HepG2 (cell line): Measurements from ENCODE around the gene GNA14. TPM values are rescaled to one million over a fixed set of nuclear protein-coding genes. Genes with fewer than 3 reads are reported as not detected.

Experiments used
- ATAC-seq: fragments of 200-7000 bp; cut with Tn5 transposase; 3 replicates; pipeline ENCODE4 v1.9.1; 2020; ENCODE audit warnings: mild to moderate bottlenecking, moderate library complexity
- BruUV-seq: library from RNA; stranded (reverse); fragments of 400-500 nt; replicated peaks from 2 replicates; lab custom pipeline; 2021; lab: Mats Ljungman, UMichigan
- CTCF ChIA-PET: fragments of 300-600 bp; formaldehyde crosslinking; extraction: SDS; loops from one replicate; lab custom pipeline; 2021; ENCODE audit warnings: low total read pairs, inconsistent platforms, low intra/inter-chr PET ratio; lab: Yijun Ruan, JAX
- POLR2A ChIA-PET: fragments of 350-600 bp; sonication (Branson Sonifier 250); formaldehyde crosslinking; loops from one replicate; lab custom pipeline; 2020; ENCODE audit warnings: antibody characterized with exemption, inconsistent platforms; lab: Yijun Ruan, JAX
- DNase-seq: peaks from one replicate; pipeline ENCODE4 v3.0.0-alpha.2; 2015; ENCODE audit warnings: low spot score
- FAIRE-seq: peaks from 3 replicates; lab custom pipeline; 2011; peaks lifted over from hg19 to GRCh38; lab: Jason Lieb, UNC
- H2AFZ ChIP-seq: one replicate; pipeline ENCODE4 v1.6.1; 2011; ENCODE audit warnings: low read length, inconsistent platforms
- H3K27ac ChIP-seq: fragments of 300-600 bp; 3 replicates; pipeline ENCODE4 v1.8.0; 2011; ENCODE audit warnings: mixed run types, mild to moderate bottlenecking, mixed read lengths, low read length, inconsistent platforms; ENCODE audit not compliant: insufficient read depth; ENCODE audit errors: extremely low read length
- H3K27me3 ChIP-seq, 2 experiments: fragments of 200-600 bp in 1 of 2; 2 replicates in 1 of 2; 3 replicates in 1 of 2; pipeline versions ENCODE4 v1.6.0 to v1.8.0; 2011; ENCODE audit warnings: low read length in 2 of 2, mild to moderate bottlenecking in 2 of 2, moderate library complexity in 2 of 2, inconsistent platforms in 1 of 2; ENCODE audit not compliant: insufficient read depth in 2 of 2, control insufficient read depth in 1 of 2
- H3K36me3 ChIP-seq, 2 experiments: fragments of 200-600 bp in 1 of 2; replicated peaks in 1 of 2; 2 replicates in 1 of 2; 3 replicates in 1 of 2; pipeline versions ENCODE4 v1.5.1 to v1.8.0; 2011; ENCODE audit warnings: low read length in 2 of 2, inconsistent platforms in 1 of 2; ENCODE audit not compliant: insufficient read depth in 2 of 2, control insufficient read depth in 1 of 2
- H3K4me1 ChIP-seq: 2 replicates; pipeline ENCODE4 v1.5.1; 2012; ENCODE audit warnings: low read length, inconsistent platforms; ENCODE audit not compliant: insufficient read depth
- H3K4me2 ChIP-seq: 2 replicates; pipeline ENCODE4 v1.6.0; 2011; ENCODE audit warnings: low read depth, low read length, inconsistent platforms
- H3K4me3 ChIP-seq, 3 experiments: fragments of 200-600 bp in 1 of 3; sonication (generic), shearing (Covaris generic) in 1 of 3; replicated peaks in 1 of 3; 2 replicates each; pipeline ENCODE4 v1.5.1; 2011 to 2016; ENCODE audit warnings: low read length in 3 of 3, inconsistent platforms in 2 of 3, low read depth in 2 of 3, mild to moderate bottlenecking in 2 of 3, control low read depth in 1 of 3, mixed read lengths in 1 of 3; ENCODE audit not compliant: insufficient read depth in 1 of 3
- H3K79me2 ChIP-seq: one replicate; pipeline ENCODE4 v1.6.1; 2011; ENCODE audit warnings: low read length, inconsistent platforms; ENCODE audit not compliant: insufficient read depth
- H3K9ac ChIP-seq: 2 replicates; pipeline ENCODE4 v1.6.0; 2011; ENCODE audit warnings: mild to moderate bottlenecking, low read depth, low read length, inconsistent platforms; ENCODE audit not compliant: insufficient read depth
- H3K9me3 ChIP-seq: 2 replicates; pipeline ENCODE4 v1.5.1; 2012; ENCODE audit warnings: mild to moderate bottlenecking, low read length
- H4K20me1 ChIP-seq: 2 replicates; pipeline ENCODE4 v1.6.0; 2011; ENCODE audit warnings: inconsistent platforms, mild to moderate bottlenecking, low read length, moderate library complexity; ENCODE audit not compliant: insufficient read depth
- AGO2 ChIP-seq: fragments of 200-400 bp; formaldehyde crosslinking; optimal IDR thresholded peaks from 2 replicates; pipeline ENCODE3; 2017; ENCODE audit warnings: mild to moderate bottlenecking, low read depth, low read length, moderate library complexity
- BRCA1 ChIP-seq: sonication (generic); formaldehyde crosslinking; IDR thresholded peaks from 2 replicates; pipeline ENCODE4 v1.4.0; 2020; ENCODE audit warnings: missing genetic modification reagents
- GLI4 ChIP-seq: sonication (generic); formaldehyde crosslinking; IDR thresholded peaks from 2 replicates; pipeline ENCODE4 v1.5.1; 2020; ENCODE audit warnings: missing genetic modification reagents, mild to moderate bottlenecking, moderate library complexity, borderline replicate concordance
- HINFP ChIP-seq: sonication (generic); formaldehyde crosslinking; IDR thresholded peaks from 2 replicates; pipeline ENCODE4 v1.4.0; 2020; ENCODE audit warnings: low read depth, mild to moderate bottlenecking, missing genetic modification reagents
- HNF4A ChIP-seq: sonication (generic); formaldehyde crosslinking; IDR thresholded peaks from 2 replicates; pipeline ENCODE4 v1.4.0; 2020; ENCODE audit warnings: missing genetic modification reagents
- KDM1A ChIP-seq: IDR thresholded peaks from 2 replicates; pipeline ENCODE4 v1.6.1; 2016; ENCODE audit warnings: missing compliant biosample characterization
- LCORL ChIP-seq, 2 experiments: fragments of 450-650 bp in 1 of 2; sonication (generic) in 1 of 2; formaldehyde crosslinking in 1 of 2; IDR thresholded peaks; 2 replicates each; pipeline versions ENCODE4 v1.5.0 to v1.6.1; 2017 to 2020; ENCODE audit warnings: antibody characterized with exemption in 1 of 2, missing genetic modification reagents in 1 of 2
- NFYC ChIP-seq: IDR thresholded peaks from 2 replicates; pipeline ENCODE4 v1.6.1; 2016; ENCODE audit warnings: missing genetic modification reagents, missing compliant biosample characterization
- STAT6 ChIP-seq: sonication (generic); formaldehyde crosslinking; IDR thresholded peaks from 2 replicates; pipeline ENCODE4 v1.4.0; 2020; ENCODE audit warnings: missing genetic modification reagents, mild to moderate bottlenecking, borderline replicate concordance
- SYNCRIP ChIP-seq: fragments of 200-400 bp; formaldehyde crosslinking; IDR thresholded peaks from 2 replicates; pipeline ENCODE4 v1.6.1; 2018; ENCODE audit warnings: mild to moderate bottlenecking, low read depth, low read length; ENCODE audit not compliant: insufficient read depth
- ZMYM2 ChIP-seq: sonication (generic); formaldehyde crosslinking; IDR thresholded peaks from 2 replicates; pipeline ENCODE4 v1.8.0; 2022; ENCODE audit warnings: mild to moderate bottlenecking, missing genetic modification reagents
- ZNF670 ChIP-seq: sonication (generic); formaldehyde crosslinking; IDR thresholded peaks from 2 replicates; pipeline ENCODE4 v1.8.0; 2022; ENCODE audit warnings: mild to moderate bottlenecking, missing genetic modification reagents, borderline replicate concordance
- ZNF691 ChIP-seq: sonication (generic); formaldehyde crosslinking; IDR thresholded peaks from 2 replicates; pipeline ENCODE4 v1.4.0; 2020; ENCODE audit warnings: missing genetic modification reagents, low read depth, mild to moderate bottlenecking, borderline replicate concordance
- ZNF749 ChIP-seq: sonication (generic); formaldehyde crosslinking; IDR thresholded peaks from 2 replicates; pipeline ENCODE4 v1.8.0; 2022; ENCODE audit warnings: mild to moderate bottlenecking, missing genetic modification reagents, moderate library complexity, borderline replicate concordance
- WGBS: methylation state at CpG from one replicate; pipeline ENCODE4 v1.1.6; 2017; ENCODE audit warnings: low lambda C conversion rate; 5-methylcytosine and 5-hydroxymethylcytosine counted together
- in situ Hi-C: cut with HindIII; loops from 2 replicates; pipeline ENCODE4 v1.10.0; 2017; ENCODE audit warnings: low pct_unique_long_range_greater_than_20kb; ENCODE audit not compliant: extremely low pct_ligation_motif_present
- intact Hi-C: fragments of 100-400 bp; cut with micrococcal nuclease; formaldehyde crosslinking; loops from one replicate; pipeline ENCODE4 v1.10.0; 2022; ENCODE audit not compliant: unreplicated experiment
- polyA plus RNA-seq, 8 experiments: library from polyadenylated mRNA; depleted of rRNA in 3 of 8; stranded (reverse) in 7 of 8; unstranded in 1 of 8; fragments of >200 nt; fragmentation: Illumina TruSeq in 4 of 8; extraction: Trizol in 4 of 8; gene quantifications; 2 replicates each; pipeline versions ENCODE4 v1.2.1 to v1.2.3, GENCODE V29; 2011 to 2016; ENCODE audit warnings: low read depth in 4 of 8, missing spikeins in 1 of 8, mixed read lengths in 1 of 8; ENCODE audit not compliant: insufficient read depth in 1 of 8
- total RNA-seq, 5 experiments: library from RNA; depleted of rRNA; stranded (reverse); fragments of >200 nt; fragmentation: Illumina TruSeq; extraction: Trizol; gene quantifications; 2 replicates each; pipeline ENCODE4 v1.2.3, GENCODE V29; 2016; ENCODE audit warnings: low read depth in 1 of 5

GNA14 gene
- total and polyA plus RNA-seq, 2 of the 13 experiments (the other 11 are each of a cell fraction or from before 2014, with no cell fraction given): not detected

- in situ Hi-C loops: no loop called here
- Histone ChIP-seq H3K4me1 (no peaks in the 10 kb centered on the region), H3K36me3 (no peaks in the 10 kb centered on the region), H3K9me3 (no peaks in the 10 kb centered on the region), H3K4me2 (no peak overlapping the region), H3K27me3 (0 out of 5 replicates have a peak, but pooled peaks cover 0 to 1% of the 10 kb centered on the region in 2 experiments), H3K4me3 (no peak overlapping the region), H3K79me2 (no peaks in the 10 kb centered on the region), H2AFZ (no peak overlapping the region), H3K27ac (no peak overlapping the region), H4K20me1 (no peaks in the 10 kb centered on the region), H3K9ac (no peak overlapping the region)
- TF ChIP-seq KDM1A (CRISPR knock-in tag) (no peak), AGO2 (no peak), HNF4A (CRISPR knock-in tag) (no peak), SYNCRIP (no peak)
- ChIA-PET POLR2A (no interaction called here), CTCF (no interaction called here)
- BruUV-seq: no TSS peak
- FAIRE-seq (no peak), DNase-seq (no peak), ATAC-seq (no peak)
- intact Hi-C loops: no loop called here
- WGBS: 7% methylated on average over 3 of the region's 3 CpGs
Observed at GRCh38 chr9:77614645-77615044, 33.5 kb downstream of the GNA14 start.

GRCh38 chr9:77606526-77606925, 41.6 kb downstream of the GNA14 start:
- Histone ChIP-seq H3K79me2 (no peaks in the 10 kb centered on the region), H3K4me1 (no peaks in the 10 kb centered on the region), H3K27me3 (peaks cover 0 to 4% of the 10 kb centered on the region in 2 experiments; a peak in 1 of 5 replicates), H3K4me2 (no peak overlapping the region), H3K36me3 (no peaks in the 10 kb centered on the region), H3K27ac (no peak overlapping the region), H4K20me1 (no peaks in the 10 kb centered on the region), H2AFZ (no peak overlapping the region), H3K9me3 (no peaks in the 10 kb centered on the region), H3K4me3 (no peak overlapping the region), H3K9ac (no peak overlapping the region)
- POLR2A ChIA-PET: no interaction called here
- WGBS: 3% methylated on average over 2 of the region's 2 CpGs
- intact Hi-C loops: no loop called here
- CTCF ChIA-PET: no interaction called here
- in situ Hi-C loops: no loop called here
- DNase-seq: no peak
- no peak for ATAC-seq
- no TSS peak for BruUV-seq
- FAIRE-seq: no peak
- no peak for TF ChIP-seq HINFP
- no peak for TF ChIP-seq STAT6 (CRISPR knock-in tag)
- no peak for TF ChIP-seq BRCA1
- no peak for TF ChIP-seq ZNF670 (CRISPR knock-in tag)
- no peak for TF ChIP-seq ZMYM2 (CRISPR knock-in tag)
- no peak for TF ChIP-seq ZNF749
- TF ChIP-seq NFYC (CRISPR knock-in tag): no peak
- no peak for TF ChIP-seq LCORL (IDR thresholded peaks at IDR 0.05)
- no peak for TF ChIP-seq LCORL (CRISPR knock-in tag; IDR thresholded peaks at IDR 0.05)
- TF ChIP-seq ZNF691: no peak
- TF ChIP-seq GLI4 (CRISPR knock-in tag): no peak
